ENCODE measurements around the gene MSI2. TPM values are rescaled to one million over a fixed set of nuclear protein-coding genes. Genes with fewer than 3 reads are reported as not detected.

The MSI2 gene
- total RNA-seq, 1 donor from 2014 or later, result 67.9 TPM

DNA sequence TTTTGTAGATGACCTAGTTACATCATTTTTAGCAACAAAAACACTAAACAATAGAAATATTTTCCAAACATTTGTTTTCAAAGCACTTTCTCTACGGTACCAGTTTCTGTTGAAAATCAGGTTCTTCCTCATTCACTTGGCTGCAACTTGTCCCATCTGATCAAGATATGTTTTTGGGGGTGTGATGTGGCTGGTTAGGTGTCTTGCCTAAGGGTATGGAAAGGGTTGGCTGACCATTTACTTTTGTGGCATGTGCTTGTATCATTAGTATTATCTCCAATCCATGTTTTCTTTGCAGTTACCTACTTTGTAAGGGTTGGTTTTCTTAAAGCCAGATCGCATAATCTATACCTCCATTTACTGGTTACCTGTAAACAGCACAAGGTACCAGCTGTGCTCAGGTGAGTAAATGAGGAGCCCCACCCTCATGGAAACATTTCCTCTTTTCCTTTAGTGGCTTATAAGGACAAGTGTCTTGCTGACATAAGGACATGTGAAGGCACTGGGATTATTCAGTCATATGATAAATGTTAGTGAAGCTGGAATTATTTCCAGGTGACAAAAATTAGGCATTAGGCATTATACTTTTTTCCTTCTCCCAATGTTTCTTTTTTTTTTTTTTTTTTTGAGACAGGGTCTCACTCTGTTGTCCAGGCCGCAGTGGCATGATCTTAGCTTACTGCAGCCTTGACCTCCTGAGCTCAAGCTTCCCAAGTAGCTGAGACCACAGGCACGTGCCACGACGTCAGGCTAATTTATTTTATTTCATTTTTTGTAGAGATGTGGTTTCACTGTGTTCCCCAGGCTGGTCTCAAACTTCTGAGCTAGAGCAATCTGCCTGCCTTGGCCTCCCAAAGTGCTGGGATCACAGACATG lies 326.8 kb downstream of the MSI2 start:
- DNase-seq (ENCODE audit: low read depth) (no peak), FAIRE-seq (no peak)
- Mint-ChIP-seq H3K27me3 (ENCODE audit: low read depth, unreplicated experiment) (no peaks in the 10 kb centered on the region), H3K36me3 (ENCODE audit: low read depth, unreplicated experiment) (peaks cover 5% of the 10 kb centered on the region), H3K4me3 (ENCODE audit: unreplicated experiment) (no peak overlapping the region), H3K27ac (ENCODE audit: unreplicated experiment) (no peak overlapping the region), H3K4me1 (ENCODE audit: low read depth, unreplicated experiment) (peaks cover 7% of the 10 kb centered on the region), H3K9me3 (ENCODE audit: unreplicated experiment) (no peaks in the 10 kb centered on the region)
- Histone ChIP-seq H3K4me1 (ENCODE audit: insufficient read depth, low read length) (peaks cover 11% of the 10 kb centered on the region), H3K4me2 (ENCODE audit: low read length) (no peak overlapping the region), H3K9me3 (ENCODE audit: insufficient read depth, low read depth, low read length) (no peaks in the 10 kb centered on the region), H3K36me3 (ENCODE audit: insufficient read depth, low read length) (no peaks in the 10 kb centered on the region), H3K27me3 (ENCODE audit: insufficient read depth, low read length) (no peaks in the 10 kb centered on the region), H3K79me2 (ENCODE audit: insufficient read depth, low read length) (no peaks in the 10 kb centered on the region), H3K9ac (ENCODE audit: low read length) (no peak overlapping the region), H4K20me1 (ENCODE audit: insufficient read depth, low read length) (peaks cover 12% of the 10 kb centered on the region), H3K4me3 (ENCODE audit: insufficient read depth, low read depth, low read length) (no peak overlapping the region), H3K27ac (ENCODE audit: low read depth, low read length) (no peak overlapping the region), H2AFZ (ENCODE audit: low read depth, low read length) (no peak overlapping the region)
- no peak for TF ChIP-seq EZH2 (IDR thresholded peaks at IDR 0.05; ENCODE audit: insufficient read depth, low read length)
- TF ChIP-seq, protein P1, sequence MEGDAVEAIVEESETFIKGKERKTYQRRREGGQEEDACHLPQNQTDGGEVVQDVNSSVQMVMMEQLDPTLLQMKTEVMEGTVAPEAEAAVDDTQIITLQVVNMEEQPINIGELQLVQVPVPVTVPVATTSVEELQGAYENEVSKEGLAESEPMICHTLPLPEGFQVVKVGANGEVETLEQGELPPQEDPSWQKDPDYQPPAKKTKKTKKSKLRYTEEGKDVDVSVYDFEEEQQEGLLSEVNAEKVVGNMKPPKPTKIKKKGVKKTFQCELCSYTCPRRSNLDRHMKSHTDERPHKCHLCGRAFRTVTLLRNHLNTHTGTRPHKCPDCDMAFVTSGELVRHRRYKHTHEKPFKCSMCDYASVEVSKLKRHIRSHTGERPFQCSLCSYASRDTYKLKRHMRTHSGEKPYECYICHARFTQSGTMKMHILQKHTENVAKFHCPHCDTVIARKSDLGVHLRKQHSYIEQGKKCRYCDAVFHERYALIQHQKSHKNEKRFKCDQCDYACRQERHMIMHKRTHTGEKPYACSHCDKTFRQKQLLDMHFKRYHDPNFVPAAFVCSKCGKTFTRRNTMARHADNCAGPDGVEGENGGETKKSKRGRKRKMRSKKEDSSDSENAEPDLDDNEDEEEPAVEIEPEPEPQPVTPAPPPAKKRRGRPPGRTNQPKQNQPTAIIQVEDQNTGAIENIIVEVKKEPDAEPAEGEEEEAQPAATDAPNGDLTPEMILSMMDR (IDR thresholded peaks at IDR 0.05; ENCODE audit: insufficient read depth, low read depth, low read length), result no peak

DNA sequence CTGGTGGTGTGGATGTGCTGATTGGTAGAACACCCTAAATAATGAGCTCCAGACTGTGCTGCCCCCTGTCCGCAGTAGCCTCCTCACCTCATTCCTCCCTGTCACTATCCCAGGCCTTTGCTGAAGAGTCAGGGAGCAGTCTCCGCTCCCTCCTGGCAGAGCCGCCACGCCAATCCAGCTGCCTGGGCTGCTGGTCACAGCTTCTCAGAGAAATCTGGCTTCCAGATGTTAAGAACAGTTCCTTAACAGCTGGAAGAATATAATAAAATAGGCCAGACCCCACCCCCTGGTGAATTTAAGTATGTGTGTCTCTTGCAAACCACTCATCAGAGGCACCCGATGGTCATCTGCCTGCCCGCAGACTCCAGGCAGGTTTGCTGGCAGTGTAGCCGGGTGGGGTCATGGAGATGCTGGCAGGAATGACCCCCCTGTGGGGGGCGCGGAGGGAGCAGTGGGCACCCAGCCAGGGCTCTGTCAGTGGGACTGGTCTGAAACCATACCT lies 327.8 kb downstream of the MSI2 start:
- TF ChIP-seq, protein P1 (IDR thresholded peaks at IDR 0.05; ENCODE audit: insufficient read depth, low read depth, low read length), result no peak
- TF ChIP-seq EZH2 (IDR thresholded peaks at IDR 0.05; ENCODE audit: insufficient read depth, low read length), result no peak
- H3K9ac ChIP-seq (ENCODE audit: low read length), result no peak overlapping the region
- no peaks in the 10 kb centered on the region for H3K9me3 ChIP-seq (ENCODE audit: insufficient read depth, low read depth, low read length)
- H3K79me2 ChIP-seq (ENCODE audit: insufficient read depth, low read length), result no peaks in the 10 kb centered on the region
- no peaks in the 10 kb centered on the region for H3K9me3 Mint-ChIP-seq (ENCODE audit: unreplicated experiment)
- DNase-seq (ENCODE audit: low read depth) (no peak), FAIRE-seq (no peak)
- no peak overlapping the region for H3K4me3 ChIP-seq (ENCODE audit: insufficient read depth, low read depth, low read length)
- H3K4me2 ChIP-seq (ENCODE audit: low read length), result no peak overlapping the region
- H3K27ac ChIP-seq (ENCODE audit: low read depth, low read length), result no peak overlapping the region
- H3K36me3 Mint-ChIP-seq (ENCODE audit: low read depth, unreplicated experiment), result peaks cover 5% of the 10 kb centered on the region
- no peak overlapping the region for H2AFZ ChIP-seq (ENCODE audit: low read depth, low read length)
- peaks cover 7% of the 10 kb centered on the region for H3K4me1 ChIP-seq (ENCODE audit: insufficient read depth, low read length)
- peaks cover 12% of the 10 kb centered on the region for H4K20me1 ChIP-seq (ENCODE audit: insufficient read depth, low read length)
- H3K27me3 Mint-ChIP-seq (ENCODE audit: low read depth, unreplicated experiment), result no peaks in the 10 kb centered on the region
- H3K4me3 Mint-ChIP-seq (ENCODE audit: unreplicated experiment), result no peak overlapping the region
- no peaks in the 10 kb centered on the region for H3K27me3 ChIP-seq (ENCODE audit: insufficient read depth, low read length)
- no peak overlapping the region for H3K27ac Mint-ChIP-seq (ENCODE audit: unreplicated experiment)
- H3K36me3 ChIP-seq (ENCODE audit: insufficient read depth, low read length), result no peaks in the 10 kb centered on the region
- peaks cover 7% of the 10 kb centered on the region for H3K4me1 Mint-ChIP-seq (ENCODE audit: low read depth, unreplicated experiment)
